Keratinocyte (primary cell): Measurements from ENCODE around the gene TCERG1L. TPM values are rescaled to one million over a fixed set of nuclear protein-coding genes. Genes with fewer than 3 reads are reported as not detected.

Experiments used
- DNase-seq: peaks from one replicate; pipeline ENCODE4 v3.0.0-alpha.2; 2011; ENCODE audit warnings: low read depth, missing footprints, low spot score
- FAIRE-seq: peaks from 2 replicates; lab custom pipeline; 2011; peaks lifted over from hg19 to GRCh38; lab: Jason Lieb, UNC
- H2AFZ ChIP-seq: 2 replicates; pipeline ENCODE4 v1.6.0; 2012; ENCODE audit warnings: low read length, control low read depth, inconsistent platforms; ENCODE audit not compliant: control insufficient read depth
- H3K27ac ChIP-seq: 2 replicates; pipeline ENCODE4 v1.5.1; 2011; ENCODE audit warnings: low read length; ENCODE audit not compliant: control insufficient read depth, insufficient read depth
- H3K27me3 ChIP-seq: 3 replicates; pipeline ENCODE4 v1.6.0; 2011; ENCODE audit warnings: low read length; ENCODE audit not compliant: control insufficient read depth, insufficient read depth; ENCODE audit errors: extremely low read depth
- H3K36me3 ChIP-seq, 2 experiments: 2 replicates in 1 of 2; 3 replicates in 1 of 2; pipeline ENCODE4 v1.5.1; 2011; ENCODE audit warnings: low read length in 2 of 2, mild to moderate bottlenecking in 1 of 2; ENCODE audit not compliant: control insufficient read depth in 2 of 2, insufficient read depth in 2 of 2; ENCODE audit errors: extremely low read depth in 1 of 2
- H3K4me1 ChIP-seq: 3 replicates; pipeline ENCODE4 v1.5.1; 2011; ENCODE audit warnings: low read length; ENCODE audit not compliant: control insufficient read depth, insufficient read depth; ENCODE audit errors: extremely low read depth
- H3K4me2 ChIP-seq: 3 replicates; pipeline ENCODE4 v1.6.0; 2011; ENCODE audit warnings: low read depth, low read length; ENCODE audit not compliant: control insufficient read depth, insufficient read depth; ENCODE audit errors: extremely low read depth
- H3K4me3 ChIP-seq, 3 experiments: fragments of 200-600 bp in 1 of 3; sonication (generic) in 1 of 3; 2 replicates in 2 of 3; 3 replicates in 1 of 3; pipeline ENCODE4 v1.5.1; 2011 to 2016; ENCODE audit warnings: low read length in 3 of 3, mild to moderate bottlenecking in 3 of 3, control low read depth in 2 of 3, inconsistent platforms in 1 of 3, low read depth in 1 of 3, mixed read lengths in 1 of 3, mixed run types in 1 of 3, moderate library complexity in 1 of 3; ENCODE audit not compliant: control insufficient read depth in 2 of 3, insufficient read depth in 2 of 3; ENCODE audit errors: extremely low read depth in 1 of 3
- H3K79me2 ChIP-seq: 2 replicates; pipeline ENCODE4 v1.6.0; 2012; ENCODE audit warnings: low read length; ENCODE audit not compliant: control insufficient read depth, insufficient read depth
- H3K9ac ChIP-seq: 3 replicates; pipeline ENCODE4 v1.6.0; 2011; ENCODE audit warnings: low read length; ENCODE audit not compliant: control insufficient read depth, insufficient read depth; ENCODE audit errors: extremely low read depth
- H3K9me1 ChIP-seq: 3 replicates; pipeline ENCODE4 v1.6.0; 2011; ENCODE audit warnings: low read length; ENCODE audit not compliant: control insufficient read depth, insufficient read depth; ENCODE audit errors: extremely low read depth
- H3K9me3 ChIP-seq: 2 replicates; pipeline ENCODE4 v1.5.1; 2012; ENCODE audit warnings: low read depth, low read length; ENCODE audit not compliant: control insufficient read depth
- H4K20me1 ChIP-seq: 3 replicates; pipeline ENCODE4 v1.6.0; 2011; ENCODE audit warnings: low read length; ENCODE audit not compliant: control insufficient read depth, insufficient read depth; ENCODE audit errors: extremely low read depth
- EZH2 ChIP-seq: IDR thresholded peaks from one replicate; pipeline ENCODE4 v1.6.1; 2012; ENCODE audit warnings: inconsistent platforms, mild to moderate bottlenecking, low read length, moderate library complexity
- dilution Hi-C: fragments of 300-500 bp; cut with MboI; formaldehyde crosslinking; loops from one replicate; pipeline ENCODE4 v1.7.0; 2020; ENCODE audit warnings: low sequenced_read_pairs; ENCODE audit not compliant: extremely low pct_ligation_motif_present
- polyA plus RNA-seq, 5 experiments: library from polyadenylated mRNA; depleted of rRNA in 3 of 5; stranded (reverse) in 3 of 5; stranded (forward) in 1 of 5; unstranded in 1 of 5; fragments of >200 nt; gene quantifications; 1 replicate in 1 of 5; 2 replicates in 3 of 5; 3 replicates in 1 of 5; pipeline versions ENCODE4 v1.2.1 to v1.2.3, GENCODE V29; 2011 to 2012; ENCODE audit warnings: missing spikeins in 2 of 5, low read depth in 1 of 5, low replicate concordance in 1 of 5
- TF ChIP-seq, protein P1 (sequence below), 3 experiments: IDR thresholded peaks in 1 of 3; conservative IDR thresholded peaks in 1 of 3; optimal IDR thresholded peaks in 1 of 3; 2 replicates in 2 of 3; 3 replicates in 1 of 3; pipeline versions ENCODE3 to v1.5.1; 2011; ENCODE audit warnings: low read length in 3 of 3, mild to moderate bottlenecking in 3 of 3, moderate library complexity in 2 of 3, control low read depth in 1 of 3, inconsistent platforms in 1 of 3; ENCODE audit not compliant: insufficient read depth in 2 of 3; ENCODE audit errors: extremely low read depth in 1 of 3

TCERG1L gene
- polyA plus RNA-seq, 1 donor (not counting 4 experiments of a cell fraction or from before 2014, with no cell fraction given), result not detected

DNA sequence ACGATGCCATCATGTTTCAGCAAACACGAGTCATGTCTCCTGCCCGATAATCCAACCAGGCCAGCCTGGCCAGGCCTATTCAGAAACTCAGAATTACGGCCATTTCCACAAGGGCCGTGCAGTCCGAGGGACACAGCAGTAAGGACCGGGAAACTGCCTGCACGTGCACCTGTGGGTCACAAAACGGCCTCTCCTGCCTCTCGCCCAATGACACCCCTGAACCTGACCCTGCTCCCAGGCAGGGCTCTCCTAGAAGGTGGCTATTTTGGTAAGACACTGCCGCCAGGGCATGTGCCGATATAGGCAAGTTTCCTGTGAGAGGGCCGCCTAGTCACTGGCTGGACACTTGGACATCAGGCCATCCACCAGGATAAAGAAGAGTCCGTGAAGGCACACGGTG lies 196.7 kb downstream of the TCERG1L start:
- H3K4me1 ChIP-seq, result no peaks in the 10 kb centered on the region
- no peaks in the 10 kb centered on the region for H3K79me2 ChIP-seq
- H3K36me3 ChIP-seq, result no peaks in the 10 kb centered on the region
- no peaks in the 10 kb centered on the region for H4K20me1 ChIP-seq
- no peaks in the 10 kb centered on the region for H3K9me1 ChIP-seq
- peaks cover 9% of the 10 kb centered on the region for H3K9me3 ChIP-seq
- H3K4me3 ChIP-seq, result no peak overlapping the region
- TF ChIP-seq, protein P1, sequence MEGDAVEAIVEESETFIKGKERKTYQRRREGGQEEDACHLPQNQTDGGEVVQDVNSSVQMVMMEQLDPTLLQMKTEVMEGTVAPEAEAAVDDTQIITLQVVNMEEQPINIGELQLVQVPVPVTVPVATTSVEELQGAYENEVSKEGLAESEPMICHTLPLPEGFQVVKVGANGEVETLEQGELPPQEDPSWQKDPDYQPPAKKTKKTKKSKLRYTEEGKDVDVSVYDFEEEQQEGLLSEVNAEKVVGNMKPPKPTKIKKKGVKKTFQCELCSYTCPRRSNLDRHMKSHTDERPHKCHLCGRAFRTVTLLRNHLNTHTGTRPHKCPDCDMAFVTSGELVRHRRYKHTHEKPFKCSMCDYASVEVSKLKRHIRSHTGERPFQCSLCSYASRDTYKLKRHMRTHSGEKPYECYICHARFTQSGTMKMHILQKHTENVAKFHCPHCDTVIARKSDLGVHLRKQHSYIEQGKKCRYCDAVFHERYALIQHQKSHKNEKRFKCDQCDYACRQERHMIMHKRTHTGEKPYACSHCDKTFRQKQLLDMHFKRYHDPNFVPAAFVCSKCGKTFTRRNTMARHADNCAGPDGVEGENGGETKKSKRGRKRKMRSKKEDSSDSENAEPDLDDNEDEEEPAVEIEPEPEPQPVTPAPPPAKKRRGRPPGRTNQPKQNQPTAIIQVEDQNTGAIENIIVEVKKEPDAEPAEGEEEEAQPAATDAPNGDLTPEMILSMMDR (optimal IDR thresholded peaks at IDR 0.05 in 1 of 3, IDR thresholded peaks at IDR 0.05 in 1 of 3, conservative IDR thresholded peaks at IDR 0.05 in 1 of 3; ENCODE audit: extremely low read depth in 1 of 3, insufficient read depth in 2 of 3, low read length in 3 of 3), result no peak
- no peak for TF ChIP-seq EZH2
- no peaks in the 10 kb centered on the region for H3K27me3 ChIP-seq
- FAIRE-seq, result no peak
- no peak for DNase-seq
- no peak overlapping the region for H2AFZ ChIP-seq
- no peak overlapping the region for H3K9ac ChIP-seq
- no peak overlapping the region for H3K27ac ChIP-seq
- dilution Hi-C loops, result no loop called here
- H3K4me2 ChIP-seq, result no peak overlapping the region

DNA sequence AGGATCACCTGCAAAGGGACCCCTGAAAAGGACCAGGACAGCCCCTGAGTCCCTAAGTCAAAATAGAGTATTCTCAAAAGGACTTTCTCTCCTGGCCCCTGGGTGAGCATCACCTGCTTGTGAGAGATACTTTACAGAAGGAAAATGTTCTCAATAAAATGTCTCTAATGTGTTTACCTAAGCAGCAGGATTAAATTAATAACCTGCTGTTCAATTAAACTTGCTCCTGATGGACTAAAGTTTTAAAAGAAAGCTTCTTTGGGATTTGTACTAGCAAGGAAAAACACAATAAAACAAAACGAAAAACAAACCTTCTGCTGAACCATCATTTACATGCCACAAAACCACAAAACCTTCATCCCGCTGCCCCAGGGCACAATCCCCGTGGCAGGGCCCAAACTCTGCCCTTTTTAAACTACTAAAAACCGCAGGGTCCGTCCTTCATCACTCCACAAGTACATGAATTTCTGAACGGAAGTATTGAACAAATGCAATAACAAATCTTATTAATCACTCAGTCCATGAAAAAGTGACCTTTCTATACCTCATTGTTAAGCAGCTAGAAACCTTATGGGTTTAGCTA lies 197.7 kb downstream of the TCERG1L start:
- DNase-seq (no peak), FAIRE-seq (no peak)
- dilution Hi-C loops, result no loop called here
- no peak overlapping the region for H2AFZ ChIP-seq
- no peak overlapping the region for H3K4me3 ChIP-seq
- no peaks in the 10 kb centered on the region for H3K27me3 ChIP-seq
- no peak for TF ChIP-seq EZH2
- TF ChIP-seq, protein P1 (optimal IDR thresholded peaks at IDR 0.05 in 1 of 3, IDR thresholded peaks at IDR 0.05 in 1 of 3, conservative IDR thresholded peaks at IDR 0.05 in 1 of 3; ENCODE audit: extremely low read depth in 1 of 3, insufficient read depth in 2 of 3, low read length in 3 of 3), result no peak
- H3K36me3 ChIP-seq, result no peaks in the 10 kb centered on the region
- no peak overlapping the region for H3K4me2 ChIP-seq
- H3K79me2 ChIP-seq, result no peaks in the 10 kb centered on the region
- no peak overlapping the region for H3K27ac ChIP-seq
- H3K9me1 ChIP-seq, result no peaks in the 10 kb centered on the region
- no peaks in the 10 kb centered on the region for H4K20me1 ChIP-seq
- no peak overlapping the region for H3K9ac ChIP-seq
- H3K9me3 ChIP-seq, result peaks cover 15% of the 10 kb centered on the region
- H3K4me1 ChIP-seq, result no peaks in the 10 kb centered on the region
